Body of pancreas (tissue), 4 donors: ENCODE measurements around the gene CREB3L2. TPM values are rescaled to one million over a fixed set of nuclear protein-coding genes. Genes with fewer than 3 reads are reported as not detected.

Experiments used
- ATAC-seq: fragments of 150-250 bp; one replicate; pipeline ENCODE4 v1.9.1; 2016
- DNase-seq, 4 donors: peaks; one replicate each; pipeline ENCODE4 v3.0.0-alpha.2; 2019
- H3K27ac ChIP-seq, 4 donors: fragments of 200-600 bp; sonication (generic); 1 replicate in 3 of 4; 2 replicates in 1 of 4; pipeline versions ENCODE4 v1.5.1 to v1.6.1; 2016 to 2019; ENCODE audit warnings: mild to moderate bottlenecking in 1 of 4, mixed read lengths in 1 of 4, moderate library complexity in 1 of 4
- H3K27me3 ChIP-seq, 2 donors: fragments of 200-600 bp; sonication (generic); one replicate each; pipeline ENCODE4 v1.6.0; 2016; ENCODE audit warnings: mild to moderate bottlenecking in 1 of 2
- H3K36me3 ChIP-seq, 2 donors: fragments of 200-600 bp; sonication (generic); replicated peaks in 1 of 2; 2 replicates each; pipeline ENCODE4 v1.5.1; 2016; ENCODE audit warnings: low read depth in 2 of 2; ENCODE audit not compliant: insufficient read depth in 1 of 2
- H3K4me1 ChIP-seq: fragments of 200-600 bp; sonication (generic); one replicate; pipeline ENCODE4 v1.6.0; 2016
- H3K4me3 ChIP-seq, 2 donors: fragments of 200-600 bp; sonication (generic); 1 replicate in 1 of 2; 2 replicates in 1 of 2; pipeline ENCODE4 v1.5.1; 2016 to 2019
- H3K9me3 ChIP-seq, 3 donors: fragments of 200-600 bp; sonication (generic); 1 replicate in 2 of 3; 2 replicates in 1 of 3; pipeline ENCODE4 v1.5.1; 2016
- POLR2A ChIP-seq, 3 donors: fragments of 450-650 bp; IDR thresholded peaks; one replicate each; pipeline ENCODE4 v1.6.1; 2016; ENCODE audit warnings: antibody characterized with exemption in 3 of 3, mild to moderate bottlenecking in 2 of 3
- WGBS, 2 donors: methylation state at CpG; one replicate each; pipeline ENCODE4 v1.1.5; 2017; 5-methylcytosine and 5-hydroxymethylcytosine counted together
- intact Hi-C: fragments of 100-400 bp; cut with DNase I; formaldehyde crosslinking; loops from one replicate; pipeline ENCODE4 v1.15.1; 2023
- total RNA-seq, 2 donors: library from RNA; depleted of rRNA; stranded (reverse); fragments of >200 nt; gene quantifications; one replicate each; pipeline ENCODE4 v1.1.0, GENCODE V29; 2016
- TF ChIP-seq, protein P1 (sequence below), 7 experiments: fragments of 450-650 bp in 4 of 7; fragments of 200-600 bp in 3 of 7; sonication (generic) in 3 of 7; IDR thresholded peaks; one replicate each; pipeline ENCODE4 v1.5.1; 2016 to 2019; ENCODE audit warnings: antibody characterized with exemption in 7 of 7

The CREB3L2 gene
- total RNA-seq, 2 donors from 2014 or later = 21.3 to 28.0 TPM

DNA sequence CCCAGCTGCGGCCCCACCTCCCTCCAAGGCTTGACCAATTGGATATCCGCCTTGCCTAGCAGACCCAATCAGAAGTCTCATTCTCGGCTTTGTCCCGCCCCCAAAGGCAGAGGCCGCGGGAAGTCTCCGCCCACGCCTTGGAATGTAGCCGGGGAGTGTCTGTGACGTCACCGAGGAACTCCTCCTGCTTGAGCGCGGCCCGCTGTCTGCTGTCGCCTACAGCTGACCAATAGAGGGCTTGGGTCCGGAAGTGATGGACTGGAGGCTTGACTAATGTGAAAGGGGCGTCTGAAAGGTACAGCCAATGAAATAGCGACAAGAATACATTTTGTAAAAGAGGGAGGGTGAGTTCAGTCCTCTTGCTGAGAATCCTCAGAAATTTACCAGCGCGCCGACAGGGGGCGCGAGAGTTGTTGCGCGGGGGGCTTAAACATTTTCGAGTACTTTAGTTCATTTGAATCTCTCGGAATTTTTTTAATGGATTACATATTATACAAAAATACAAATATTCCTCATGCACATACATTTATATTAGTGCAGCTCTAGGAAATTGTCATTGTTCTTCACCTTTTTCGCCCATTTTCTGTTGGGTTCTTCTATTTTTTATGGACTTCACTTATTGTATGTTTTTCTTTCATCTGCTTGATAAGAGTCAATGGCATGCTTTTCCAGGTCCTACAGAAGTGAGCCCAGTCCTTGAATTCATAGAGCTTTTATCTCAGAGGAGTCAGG, 376 bp upstream of the CREB3L2 start:
- ATAC-seq = peak; percentile 95
- Histone ChIP-seq H3K9me3 (no peaks in the 10 kb centered on the region), H3K27ac (peak overlapping the region; percentile 88 to 96 (median 93))

DNA sequence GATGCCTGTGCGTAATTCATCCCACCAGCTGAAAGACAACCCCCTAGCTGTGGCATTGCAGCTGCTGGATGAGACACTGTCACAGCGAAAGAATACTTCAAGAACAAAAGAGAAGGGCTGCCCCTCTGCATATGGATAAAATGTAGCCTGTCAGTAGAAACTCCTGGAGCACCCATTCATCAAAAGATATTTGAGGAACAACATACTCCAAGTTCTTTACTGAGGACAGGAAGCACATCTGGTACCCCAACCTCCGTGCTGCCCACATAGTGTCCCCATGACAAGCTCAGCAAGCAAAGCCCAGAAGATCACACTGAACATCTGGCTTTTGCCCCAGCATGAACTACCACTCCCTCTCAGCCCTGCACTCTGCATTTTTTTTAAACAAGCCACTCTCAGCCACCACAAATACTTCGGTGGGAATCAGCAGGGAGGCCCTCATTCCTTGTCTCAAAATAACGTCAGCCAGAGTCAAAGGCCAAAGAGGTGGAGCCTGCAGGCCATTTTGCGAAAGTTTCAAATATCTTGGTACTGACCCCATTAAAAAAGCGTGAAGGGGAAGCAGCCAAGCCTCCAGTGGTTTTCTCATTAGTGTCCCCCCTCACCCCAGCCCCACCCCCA, 1.7 kb downstream of the CREB3L2 start:
- peak in 1 of 3 donors; percentile 3 for TF ChIP-seq POLR2A (IDR thresholded peaks at IDR 0.05)
- TF ChIP-seq, protein P1, sequence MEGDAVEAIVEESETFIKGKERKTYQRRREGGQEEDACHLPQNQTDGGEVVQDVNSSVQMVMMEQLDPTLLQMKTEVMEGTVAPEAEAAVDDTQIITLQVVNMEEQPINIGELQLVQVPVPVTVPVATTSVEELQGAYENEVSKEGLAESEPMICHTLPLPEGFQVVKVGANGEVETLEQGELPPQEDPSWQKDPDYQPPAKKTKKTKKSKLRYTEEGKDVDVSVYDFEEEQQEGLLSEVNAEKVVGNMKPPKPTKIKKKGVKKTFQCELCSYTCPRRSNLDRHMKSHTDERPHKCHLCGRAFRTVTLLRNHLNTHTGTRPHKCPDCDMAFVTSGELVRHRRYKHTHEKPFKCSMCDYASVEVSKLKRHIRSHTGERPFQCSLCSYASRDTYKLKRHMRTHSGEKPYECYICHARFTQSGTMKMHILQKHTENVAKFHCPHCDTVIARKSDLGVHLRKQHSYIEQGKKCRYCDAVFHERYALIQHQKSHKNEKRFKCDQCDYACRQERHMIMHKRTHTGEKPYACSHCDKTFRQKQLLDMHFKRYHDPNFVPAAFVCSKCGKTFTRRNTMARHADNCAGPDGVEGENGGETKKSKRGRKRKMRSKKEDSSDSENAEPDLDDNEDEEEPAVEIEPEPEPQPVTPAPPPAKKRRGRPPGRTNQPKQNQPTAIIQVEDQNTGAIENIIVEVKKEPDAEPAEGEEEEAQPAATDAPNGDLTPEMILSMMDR (IDR thresholded peaks at IDR 0.05) = no peak
- DNase-seq (peak; percentile 48 to 69 (median 56)), ATAC-seq (no peak)
- Histone ChIP-seq H3K4me3 (peak overlapping the region; percentile 20 to 67), H3K9me3 (no peaks in the 10 kb centered on the region), H3K36me3 (no peaks in the 10 kb centered on the region), H3K27me3 (no peaks in the 10 kb centered on the region), H3K4me1 (peaks cover 37% of the 10 kb centered on the region), H3K27ac (peak overlapping the region; percentile 88 to 96 (median 93))
- intact Hi-C loops = no loop called here
- WGBS, 2 donors = 9 to 19% methylated on average over 7 of the region's 7 CpGs

More for the DNA sequence above, 376 bp upstream of the CREB3L2 start:
- Histone ChIP-seq H3K4me3 (peak overlapping the region; percentile 67 to 82), H3K36me3 (no peaks in the 10 kb centered on the region), H3K4me1 (peaks cover 17% of the 10 kb centered on the region), H3K27me3 (no peaks in the 10 kb centered on the region)
- intact Hi-C loops = no loop called here
- WGBS, 2 donors = 2 to 5% methylated on average over 17 to 28 of the region's 28 CpGs
- DNase-seq = peak; percentile 99
- TF ChIP-seq, protein P1 (IDR thresholded peaks at IDR 0.05) = peak; percentile 71 to 95 (median 93)
- no peak for TF ChIP-seq POLR2A (IDR thresholded peaks at IDR 0.05)

DNA sequence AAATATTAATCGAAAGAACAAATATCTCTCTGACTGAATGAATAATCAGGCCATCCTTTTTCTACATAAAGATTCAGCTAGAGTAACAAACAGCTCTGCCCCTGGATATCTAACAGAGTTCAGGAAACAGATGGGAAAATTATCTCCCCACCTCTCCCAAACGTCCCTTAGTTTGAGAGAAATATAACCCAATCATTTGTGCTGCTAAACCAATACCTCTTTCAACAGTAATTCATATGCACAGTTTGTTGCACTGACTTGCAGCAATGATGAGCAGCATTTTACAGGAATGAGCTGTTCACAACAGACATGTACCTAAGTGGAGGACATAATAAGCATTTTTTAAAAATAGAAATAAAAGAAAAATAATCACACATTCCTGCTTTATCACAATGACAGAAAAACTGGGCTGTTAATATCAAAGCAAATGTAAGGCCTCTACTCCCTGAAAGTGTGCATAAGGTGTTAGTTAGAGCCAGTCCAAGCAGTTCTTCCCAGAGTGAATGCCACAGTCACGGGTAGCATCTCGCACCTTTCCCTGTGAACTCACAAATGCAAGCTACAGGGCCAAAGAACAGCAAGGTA, 2.3 kb downstream of the CREB3L2 start:
- intact Hi-C loops = no loop called here
- Histone ChIP-seq H3K4me3 (peak overlapping the region in 1 of 2 donors; percentile 67), H3K27me3 (no peaks in the 10 kb centered on the region), H3K9me3 (no peaks in the 10 kb centered on the region), H3K27ac (peak overlapping the region; percentile 88 to 96 (median 93)), H3K4me1 (peaks cover 42% of the 10 kb centered on the region), H3K36me3 (no peaks in the 10 kb centered on the region)
- 27 to 32% methylated on average over 4 of the region's 4 CpGs for WGBS, 2 donors
- peak in 1 of 3 donors; percentile 22 for TF ChIP-seq POLR2A (IDR thresholded peaks at IDR 0.05)
- TF ChIP-seq, protein P1 (IDR thresholded peaks at IDR 0.05) = no peak
- no peak for DNase-seq
- no peak for ATAC-seq

DNA sequence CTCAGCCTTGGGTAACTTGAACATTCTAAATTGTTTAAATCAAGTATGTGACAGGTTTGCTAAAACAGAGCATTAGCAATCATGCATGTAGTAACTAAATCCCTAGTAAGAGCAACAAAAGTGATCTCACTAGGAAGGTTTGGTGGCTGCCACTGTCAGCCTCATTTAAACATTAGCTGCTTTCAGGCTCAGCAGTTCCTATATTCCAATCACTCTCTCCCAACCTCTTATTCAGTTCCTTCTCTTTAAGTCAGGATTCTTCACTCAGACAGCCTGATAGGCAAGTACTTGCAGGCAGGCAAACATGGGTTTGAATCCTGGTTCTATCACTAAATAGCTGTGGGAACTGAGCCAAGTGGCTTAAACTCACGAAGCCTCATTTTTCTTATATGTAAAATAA, 3.6 kb downstream of the CREB3L2 start:
- intact Hi-C loops = no loop called here
- no peak for ATAC-seq
- Histone ChIP-seq H3K36me3 (no peaks in the 10 kb centered on the region), H3K4me1 (peaks cover 56% of the 10 kb centered on the region), H3K27ac (peak overlapping the region in 1 of 4 donors; percentile 16), H3K27me3 (no peaks in the 10 kb centered on the region), H3K4me3 (no peak overlapping the region), H3K9me3 (no peaks in the 10 kb centered on the region)
- WGBS, 2 donors = 0% methylated on average over 1 of the region's 1 CpG
- DNase-seq = no peak
- TF ChIP-seq POLR2A (IDR thresholded peaks at IDR 0.05) = no peak
- TF ChIP-seq, protein P1 (IDR thresholded peaks at IDR 0.05) = no peak
